ENCODE results near the gene KIAA1217.

DNA sequence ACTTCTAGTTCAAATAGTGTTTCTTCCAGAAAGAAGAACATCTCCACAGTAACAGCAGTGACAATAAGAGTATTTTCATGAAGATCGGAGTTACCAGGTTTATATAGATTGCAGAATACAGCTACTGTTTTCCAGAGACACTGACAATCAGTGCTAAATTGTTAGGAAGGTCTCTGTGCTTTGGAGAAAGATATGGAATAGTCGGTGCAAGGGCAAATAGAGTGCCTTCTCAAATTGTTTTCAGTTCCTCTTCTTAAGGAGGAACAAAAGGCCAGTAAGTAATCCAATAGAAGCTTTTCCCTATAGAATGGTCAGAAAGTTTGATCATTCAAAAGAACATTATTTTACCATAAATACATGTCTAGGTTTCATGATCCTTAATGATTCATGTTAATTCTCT, 2.6 kb upstream of the KIAA1217 start:
- TF ChIP-seq POLR2A (IDR thresholded peaks at IDR 0.05) (no peak), CTCF (IDR thresholded peaks at IDR 0.05) (no peak)
